Nephron (organoid): ENCODE results near the gene F12.

Source experiments
- H3K27ac Mint-ChIP-seq, 3 experiments: 2 replicates each; pipeline ENCODE4 v1.8.0; 2020; ENCODE audit warnings: mixed read lengths in 3 of 3, mild to moderate bottlenecking in 2 of 3, moderate library complexity in 1 of 3
- H3K27me3 Mint-ChIP-seq: 2 replicates; pipeline ENCODE4 v1.8.0; 2021; ENCODE audit warnings: low read depth, mild to moderate bottlenecking, moderate library complexity, mixed read lengths
- H3K36me3 Mint-ChIP-seq: 2 replicates; pipeline ENCODE4 v1.8.0; 2020; ENCODE audit warnings: low read depth, mixed read lengths
- H3K4me1 Mint-ChIP-seq: 2 replicates; pipeline ENCODE4 v1.8.0; 2020; ENCODE audit warnings: mixed read lengths
- H3K4me3 Mint-ChIP-seq, 3 experiments: 2 replicates each; pipeline ENCODE4 v1.8.0; 2020; ENCODE audit warnings: mild to moderate bottlenecking in 3 of 3, mixed read lengths in 3 of 3, moderate library complexity in 2 of 3
- H3K9me3 Mint-ChIP-seq: 2 replicates; pipeline ENCODE4 v1.8.0; 2020; ENCODE audit warnings: mixed read lengths
- CTCF ChIP-seq, 3 experiments: fragments of 200-600 bp; sonication (generic); IDR thresholded peaks; one replicate each; pipeline ENCODE4 v1.5.0; 2021; ENCODE audit warnings: antibody characterized with exemption in 3 of 3; ENCODE audit not compliant: unreplicated experiment in 3 of 3

F12 gene

GRCh38 chr5:177359860-177360259 is 49.5 kb downstream of the F12 start:
- TF ChIP-seq CTCF (IDR thresholded peaks at IDR 0.05; ENCODE audit: unreplicated experiment in 3 of 3): no peak
- Mint-ChIP-seq H3K27ac (peak overlapping the region in 1 of 3 experiments; percentile 5), H3K27me3 (peaks cover 11% of the 10 kb centered on the region), H3K9me3 (no peaks in the 10 kb centered on the region), H3K4me3 (no peak overlapping the region), H3K4me1 (peaks cover 5% of the 10 kb centered on the region), H3K36me3 (no peaks in the 10 kb centered on the region)

- Mint-ChIP-seq H3K27ac (peak overlapping the region in 1 of 3 experiments; percentile 46), H3K9me3 (no peaks in the 10 kb centered on the region), H3K27me3 (peaks cover 11% of the 10 kb centered on the region), H3K4me3 (no peak overlapping the region), H3K4me1 (peaks cover 5% of the 10 kb centered on the region), H3K36me3 (no peaks in the 10 kb centered on the region)
- TF ChIP-seq CTCF (IDR thresholded peaks at IDR 0.05; ENCODE audit: unreplicated experiment in 3 of 3): no peak
Measured at GRCh38 chr5:177359451-177359851, 49.9 kb downstream of the F12 start.

- TF ChIP-seq CTCF (IDR thresholded peaks at IDR 0.05; ENCODE audit: unreplicated experiment in 3 of 3): no peak
- Mint-ChIP-seq H3K9me3 (no peaks in the 10 kb centered on the region), H3K4me3 (no peak overlapping the region), H3K4me1 (peaks cover 5% of the 10 kb centered on the region), H3K27ac (no peak overlapping the region), H3K36me3 (no peaks in the 10 kb centered on the region), H3K27me3 (peaks cover 10% of the 10 kb centered on the region)
Measured at GRCh38 chr5:177358370-177358819, 51.0 kb downstream of the F12 start.

- peaks cover 5% of the 10 kb centered on the region for H3K4me1 Mint-ChIP-seq
- no peaks in the 10 kb centered on the region for H3K9me3 Mint-ChIP-seq
- TF ChIP-seq CTCF (IDR thresholded peaks at IDR 0.05; ENCODE audit: unreplicated experiment in 3 of 3): no peak
- no peak within 1 kb of the TSS for H3K27ac Mint-ChIP-seq
- peaks cover 5% of the 10 kb centered on the region for H3K27me3 Mint-ChIP-seq
- H3K4me3 Mint-ChIP-seq: no peak within 1 kb of the TSS
- no peaks in the 10 kb centered on the region for H3K36me3 Mint-ChIP-seq
Measured at GRCh38 chr5:177357459-177358351, 51.7 kb downstream of the F12 start, which contains the start of gene RGS14. TSS of gene RGS14 (plus strand) at chr5:177357924. CDS start at chr5:177358025, 101 bp downstream.

- Mint-ChIP-seq H3K4me3 (no peak overlapping the region), H3K4me1 (peaks cover 1% of the 10 kb centered on the region), H3K36me3 (no peaks in the 10 kb centered on the region), H3K27ac (no peak overlapping the region), H3K27me3 (peaks cover 5% of the 10 kb centered on the region), H3K9me3 (no peaks in the 10 kb centered on the region)
- no peak for TF ChIP-seq CTCF (IDR thresholded peaks at IDR 0.05; ENCODE audit: unreplicated experiment in 3 of 3)
Measured at GRCh38 chr5:177357146-177357458, 52.3 kb downstream of the F12 start.

GRCh38 chr5:177356746-177357145 is 52.6 kb downstream of the F12 start:
- no peak overlapping the region for H3K27ac Mint-ChIP-seq
- peaks cover 4% of the 10 kb centered on the region for H3K4me1 Mint-ChIP-seq
- H3K36me3 Mint-ChIP-seq: no peaks in the 10 kb centered on the region
- H3K9me3 Mint-ChIP-seq: no peaks in the 10 kb centered on the region
- no peak for TF ChIP-seq CTCF (IDR thresholded peaks at IDR 0.05; ENCODE audit: unreplicated experiment in 3 of 3)
- H3K4me3 Mint-ChIP-seq: no peak overlapping the region
- peaks cover 5% of the 10 kb centered on the region for H3K27me3 Mint-ChIP-seq
